CD4-positive, alpha-beta T cell treated with Interleukin-21 for 1 hour (primary cell): ENCODE measurements around the gene FCRL6.

Experiments used
- DNase-seq: peaks from one replicate; pipeline ENCODE4 v3.0.0-alpha.2; 2020

The FCRL6 gene, protein sequence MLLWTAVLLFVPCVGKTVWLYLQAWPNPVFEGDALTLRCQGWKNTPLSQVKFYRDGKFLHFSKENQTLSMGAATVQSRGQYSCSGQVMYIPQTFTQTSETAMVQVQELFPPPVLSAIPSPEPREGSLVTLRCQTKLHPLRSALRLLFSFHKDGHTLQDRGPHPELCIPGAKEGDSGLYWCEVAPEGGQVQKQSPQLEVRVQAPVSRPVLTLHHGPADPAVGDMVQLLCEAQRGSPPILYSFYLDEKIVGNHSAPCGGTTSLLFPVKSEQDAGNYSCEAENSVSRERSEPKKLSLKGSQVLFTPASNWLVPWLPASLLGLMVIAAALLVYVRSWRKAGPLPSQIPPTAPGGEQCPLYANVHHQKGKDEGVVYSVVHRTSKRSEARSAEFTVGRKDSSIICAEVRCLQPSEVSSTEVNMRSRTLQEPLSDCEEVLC

DNA sequence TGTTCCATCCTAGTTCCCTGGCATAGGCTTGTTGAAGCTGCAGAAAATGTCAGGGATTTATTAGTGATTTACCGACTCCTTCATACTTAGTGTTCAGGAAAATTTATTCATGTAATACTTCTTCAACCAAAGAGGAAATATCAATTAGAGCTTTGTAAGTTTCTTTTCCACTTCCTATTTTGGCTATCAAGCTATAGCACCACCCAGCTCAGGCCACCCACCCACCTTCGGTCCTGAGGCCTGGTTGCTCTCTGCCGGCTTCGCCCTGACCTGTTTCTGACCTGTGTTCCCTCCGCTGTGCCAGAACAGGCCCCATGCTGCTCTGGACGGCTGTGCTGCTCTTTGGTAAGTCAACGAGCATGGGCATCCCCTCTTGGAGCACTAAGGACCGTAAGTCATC, at the start of gene FCRL6:
Gene FCRL6, plus strand, starts transcription at position 250 of the 400 bp plus-strand sequence. Its CDS starts 65 bp downstream, at position 315.
- DNase-seq = no peak

DNA sequence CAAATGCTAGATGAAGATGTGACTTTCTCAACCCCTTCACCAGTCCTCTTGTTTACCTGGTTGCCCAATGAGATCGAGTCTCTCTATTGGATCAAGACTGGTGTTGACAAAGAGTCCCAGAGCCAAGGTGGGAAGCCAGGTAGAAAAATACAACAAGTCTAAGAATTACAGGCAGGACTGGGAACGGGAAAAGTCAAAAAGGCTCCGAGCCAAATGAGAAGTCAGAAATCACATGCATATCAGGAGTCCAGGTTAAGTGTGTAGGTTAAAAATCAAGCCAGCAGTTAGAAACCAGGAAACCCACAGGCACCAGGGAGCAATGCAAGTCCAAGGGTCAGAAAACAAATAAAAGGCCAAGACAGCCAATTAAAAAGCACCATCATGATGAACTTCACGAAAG, 48.8 kb upstream of the FCRL6 start:
- DNase-seq = no peak

DNA sequence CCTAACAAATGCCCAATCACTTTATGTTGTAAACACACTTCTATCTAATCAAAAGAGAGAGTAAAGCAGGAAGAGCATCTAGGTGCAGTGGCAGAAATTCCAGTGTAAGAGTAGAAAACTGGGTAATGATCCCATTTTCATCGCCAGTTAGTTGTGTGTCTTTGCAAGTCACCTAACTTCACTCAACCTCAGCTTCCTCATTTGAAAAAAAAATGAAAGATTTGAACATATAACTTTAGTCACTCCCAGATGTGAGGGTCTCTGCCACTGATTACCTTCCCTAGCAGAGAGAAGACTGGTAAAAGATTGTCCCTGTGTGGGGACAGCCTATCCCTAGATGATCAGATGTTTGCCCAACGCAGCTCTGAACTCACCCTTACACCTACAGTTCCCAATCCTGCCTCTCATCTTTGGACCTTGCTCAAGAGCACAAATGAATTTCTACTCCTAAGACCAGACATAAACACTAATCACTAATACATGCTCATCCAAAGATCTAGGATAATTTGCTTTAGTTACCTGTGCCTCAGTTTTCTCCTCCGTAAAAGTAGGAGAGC, 46.6 kb upstream of the FCRL6 start:
- DNase-seq = no peak

DNA sequence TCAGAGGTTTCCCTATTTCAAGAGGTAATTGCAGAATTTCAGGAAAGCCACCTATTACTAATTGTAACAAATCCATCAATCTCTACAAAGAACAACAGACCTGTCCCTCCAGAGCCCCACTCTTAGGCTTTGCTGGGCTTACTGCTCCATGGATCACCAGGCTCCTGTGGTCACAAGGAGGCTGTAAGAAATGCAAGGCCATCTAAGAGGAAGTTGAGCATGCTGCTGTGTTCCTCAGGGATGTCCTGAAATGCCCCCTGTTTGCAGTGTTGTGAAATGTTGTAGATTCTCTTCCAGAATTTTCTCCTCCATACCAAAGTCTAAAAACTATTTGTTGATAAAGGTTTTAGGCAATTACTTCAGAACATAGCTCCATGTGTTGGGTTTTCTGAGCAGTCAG, 45.8 kb upstream of the FCRL6 start:
- DNase-seq = no peak

DNA sequence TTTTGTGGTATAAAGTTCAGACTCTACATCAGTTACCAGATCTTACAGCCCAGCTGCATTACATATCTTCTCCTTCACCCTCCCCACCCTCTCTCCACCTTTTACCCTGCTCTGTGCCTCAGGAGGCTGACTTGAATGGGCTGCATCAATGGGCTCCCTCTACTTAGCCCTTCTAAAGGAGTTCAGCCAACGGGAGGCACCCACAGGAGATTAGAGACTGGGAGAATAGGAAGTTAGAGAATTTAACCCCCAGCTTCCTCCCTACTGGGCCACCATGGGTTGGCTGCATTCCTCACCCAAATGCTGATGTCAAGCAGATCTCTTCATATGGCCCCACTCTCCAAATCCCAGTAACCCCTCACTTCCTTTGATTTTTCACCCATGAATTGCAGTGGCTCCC, 38.5 kb upstream of the FCRL6 start:
- no peak for DNase-seq

DNA sequence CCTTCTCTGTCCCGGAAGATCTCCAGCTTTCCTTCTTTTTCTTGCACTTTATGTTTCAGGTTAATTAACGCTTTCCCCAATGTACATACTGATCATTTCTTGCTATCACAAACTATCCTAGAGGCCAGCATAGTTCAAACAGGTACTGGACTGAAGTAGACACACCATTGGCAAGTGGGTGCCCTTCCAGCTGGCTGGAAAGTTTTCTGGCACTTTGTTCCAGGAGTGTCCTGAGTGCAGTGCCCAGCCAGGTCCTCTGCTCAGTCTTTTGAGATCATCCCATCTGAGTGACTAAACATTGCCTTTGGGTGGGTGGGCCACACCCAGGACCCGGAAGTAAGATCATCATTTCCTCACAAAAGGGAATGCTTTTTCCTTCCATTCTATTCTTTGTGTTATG, 36.4 kb upstream of the FCRL6 start:
- no peak for DNase-seq

DNA sequence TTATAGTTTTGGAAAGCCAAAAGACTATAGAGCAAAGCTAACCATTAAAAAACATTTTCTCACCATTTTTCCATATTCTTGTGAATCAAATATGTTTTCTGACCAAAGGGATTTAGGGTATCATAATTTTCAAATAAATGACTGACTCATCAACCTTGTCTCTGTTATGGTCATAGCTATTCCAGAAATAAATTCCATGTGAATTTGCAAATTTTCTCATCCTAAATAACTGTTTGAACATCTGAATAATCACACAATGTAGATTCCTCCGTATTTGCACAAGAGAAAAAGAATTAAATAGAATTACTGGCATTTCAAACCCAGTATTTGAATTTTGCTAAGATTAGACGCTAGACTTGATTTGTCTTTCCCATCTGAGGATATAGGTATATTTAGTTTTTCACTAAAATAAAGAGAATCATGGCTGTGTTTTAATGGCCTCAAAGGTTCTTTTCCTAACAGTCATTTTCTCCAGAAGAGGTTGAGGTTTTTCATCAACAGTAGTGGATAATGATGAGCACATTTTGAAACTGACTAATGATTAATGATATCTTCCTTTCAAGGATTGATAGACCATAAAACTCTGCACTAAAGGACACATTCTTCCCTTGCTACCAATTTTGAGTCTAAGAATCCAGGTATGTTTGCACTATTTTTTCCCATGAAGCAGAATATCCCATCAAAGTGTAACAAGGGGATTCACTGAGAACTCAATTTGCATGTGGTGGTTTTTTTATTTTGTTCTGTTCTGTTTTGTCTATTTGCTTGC, 30.8 kb upstream of the FCRL6 start:
- DNase-seq = no peak

DNA sequence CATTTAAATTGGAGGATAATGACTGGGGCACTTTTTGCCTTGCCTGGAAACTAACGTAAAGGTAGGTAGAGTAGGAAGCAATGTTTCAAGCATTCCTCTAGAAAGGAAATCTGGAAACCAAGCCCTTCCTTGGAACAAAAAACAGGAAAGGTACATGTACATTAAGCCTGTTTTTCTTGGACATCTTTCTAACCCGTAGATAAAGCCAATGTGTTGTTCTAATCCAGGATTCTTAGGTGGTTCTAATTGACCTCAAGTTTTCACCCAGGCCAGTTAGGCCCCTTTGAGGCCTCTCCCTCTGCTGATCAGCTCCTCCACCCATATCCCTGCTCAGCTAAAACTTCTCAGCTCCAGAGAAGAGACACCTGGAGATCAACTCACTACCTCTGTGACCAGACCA, 27.7 kb upstream of the FCRL6 start:
- DNase-seq = no peak

DNA sequence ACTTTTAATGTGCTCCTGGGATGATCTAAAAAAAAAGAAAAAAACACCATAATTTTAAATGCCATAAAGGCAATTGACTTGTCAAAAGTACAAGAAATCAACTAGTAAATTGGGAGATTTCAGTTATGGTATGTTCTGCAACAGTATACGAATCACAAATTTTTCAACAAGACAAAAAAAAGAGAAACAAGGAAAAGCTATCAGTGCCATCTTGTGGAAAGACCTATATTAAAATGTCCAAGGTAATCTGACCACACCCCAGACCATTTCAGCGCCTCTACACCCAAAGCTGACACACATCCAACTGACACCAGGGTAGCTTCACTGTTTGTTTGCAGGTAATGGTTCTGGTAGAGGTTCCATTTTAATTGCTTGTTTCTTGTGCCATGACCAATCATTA, 26.4 kb upstream of the FCRL6 start:
- no peak for DNase-seq

DNA sequence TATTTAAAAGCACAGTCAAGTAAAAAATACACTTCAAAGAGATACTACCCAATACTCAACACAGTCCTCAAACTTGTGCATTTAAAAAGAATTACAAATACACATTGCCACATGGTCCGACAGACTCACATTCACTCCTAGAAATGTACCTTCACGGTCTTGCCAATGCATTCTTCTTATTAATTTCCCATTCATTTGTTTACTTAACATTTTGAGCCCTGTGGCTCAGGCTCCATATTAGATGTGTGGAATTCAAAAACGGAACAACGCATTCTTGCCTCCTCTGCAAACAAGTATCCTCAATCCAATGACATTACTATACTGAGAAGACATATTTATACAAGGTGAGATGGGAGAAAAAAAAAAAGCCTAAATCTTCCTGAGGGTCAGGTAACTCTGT, 23.9 kb upstream of the FCRL6 start:
- no peak for DNase-seq

DNA sequence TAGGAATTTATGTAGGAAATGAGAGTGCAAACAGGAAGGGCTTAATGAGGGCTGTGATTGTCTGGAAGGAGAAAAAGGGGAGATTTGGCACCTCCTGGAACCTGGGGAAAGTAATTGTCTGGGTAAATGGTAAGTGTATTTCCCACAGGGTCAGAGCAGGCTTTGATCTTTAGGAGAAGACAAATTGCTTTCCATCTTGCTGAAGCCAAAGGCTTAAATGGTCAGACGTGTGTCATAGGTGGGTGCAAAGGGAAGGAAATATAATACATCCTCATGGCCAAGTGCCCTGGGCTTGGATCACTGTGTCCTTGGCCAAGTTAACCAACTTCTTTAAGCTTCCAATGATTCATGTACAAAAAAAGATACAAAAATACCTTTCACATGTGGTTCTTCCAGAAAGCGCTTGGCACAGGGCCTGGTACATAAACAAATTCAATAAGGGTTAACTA, 22.7 kb upstream of the FCRL6 start:
- no peak for DNase-seq

DNA sequence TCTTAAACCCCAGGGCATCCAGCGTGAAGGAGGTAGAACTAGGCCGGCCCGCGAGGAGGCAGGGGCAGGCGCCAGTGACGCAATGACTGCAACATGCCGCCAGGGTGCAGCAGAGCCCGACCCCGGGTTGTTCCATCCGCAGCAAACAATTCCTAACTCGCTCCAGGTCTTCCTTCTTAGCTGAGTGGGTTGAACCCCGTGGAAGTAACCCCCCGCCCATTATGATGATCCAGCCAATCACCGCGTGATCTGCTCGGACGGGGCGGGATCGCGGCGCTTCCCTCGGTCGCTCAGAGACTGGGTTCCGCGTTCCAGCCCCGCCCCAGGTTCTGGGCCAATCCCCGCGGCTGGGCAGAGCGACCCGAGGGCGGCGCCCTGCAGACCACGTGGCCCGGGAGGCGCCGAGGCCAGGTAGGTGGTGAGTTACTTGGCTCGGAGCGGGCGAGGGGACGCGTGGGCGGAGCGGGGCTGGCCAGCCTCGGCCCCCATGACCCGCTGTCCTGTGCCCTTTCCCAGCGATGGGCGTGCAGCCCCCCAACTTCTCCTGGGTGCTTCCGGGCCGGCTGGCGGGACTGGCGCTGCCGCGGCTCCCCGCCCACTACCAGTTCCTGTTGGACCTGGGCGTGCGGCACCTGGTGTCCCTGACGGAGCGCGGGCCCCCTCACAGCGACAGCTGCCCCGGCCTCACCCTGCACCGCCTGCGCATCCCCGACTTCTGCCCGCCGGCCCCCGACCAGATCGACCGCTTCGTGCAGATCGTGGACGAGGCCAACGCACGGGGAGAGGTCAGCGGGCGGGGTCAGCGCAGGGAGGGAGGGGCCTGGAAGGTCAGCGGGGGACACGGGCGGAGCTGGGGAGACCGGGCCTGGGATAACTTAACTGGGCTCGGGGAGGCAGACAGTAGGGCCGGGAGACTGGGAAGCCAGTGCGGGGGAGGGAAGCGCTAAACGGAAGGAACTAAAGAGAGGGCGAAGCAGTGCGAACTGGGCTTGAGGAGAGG, 21.3 kb upstream of the FCRL6 start, which contains the start of gene DUSP23:
Gene DUSP23, plus strand, starts transcription at position 380 of the 1,000 bp plus-strand sequence. Its CDS starts 139 bp downstream, at position 519.
- DNase-seq = peak; percentile 98

DNA sequence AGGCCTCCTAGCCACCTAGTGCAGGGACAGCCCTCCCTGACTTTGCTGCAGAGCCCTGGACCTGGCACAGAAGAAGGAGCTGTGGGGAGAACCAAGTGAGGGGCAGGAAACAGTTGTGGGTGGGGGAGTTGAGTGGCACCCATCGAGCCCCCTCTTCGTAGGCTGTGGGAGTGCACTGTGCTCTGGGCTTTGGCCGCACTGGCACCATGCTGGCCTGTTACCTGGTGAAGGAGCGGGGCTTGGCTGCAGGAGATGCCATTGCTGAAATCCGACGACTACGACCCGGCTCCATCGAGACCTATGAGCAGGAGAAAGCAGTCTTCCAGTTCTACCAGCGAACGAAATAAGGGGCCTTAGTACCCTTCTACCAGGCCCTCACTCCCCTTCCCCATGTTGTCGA, 20.2 kb upstream of the FCRL6 start:
- no peak for DNase-seq

DNA sequence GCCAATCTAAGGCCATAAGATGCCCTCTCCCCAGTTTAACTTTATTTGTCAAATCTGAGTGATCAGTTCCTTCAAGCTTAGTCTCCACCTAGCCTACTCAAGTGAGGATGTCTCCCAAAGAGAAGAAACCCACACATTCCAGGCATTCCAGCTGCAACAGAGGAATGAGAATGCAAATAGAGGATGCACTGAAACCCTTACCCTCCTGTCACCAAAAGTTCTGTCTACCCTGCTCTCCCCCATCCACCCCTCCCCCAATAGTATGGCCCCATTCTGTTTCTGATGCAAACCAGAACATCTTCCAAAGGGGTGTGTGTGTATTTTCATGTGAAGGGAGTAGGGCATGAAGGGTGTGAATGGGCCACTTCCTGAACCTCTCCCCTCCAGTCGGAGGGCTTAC, 18.4 kb upstream of the FCRL6 start:
- DNase-seq = no peak

DNA sequence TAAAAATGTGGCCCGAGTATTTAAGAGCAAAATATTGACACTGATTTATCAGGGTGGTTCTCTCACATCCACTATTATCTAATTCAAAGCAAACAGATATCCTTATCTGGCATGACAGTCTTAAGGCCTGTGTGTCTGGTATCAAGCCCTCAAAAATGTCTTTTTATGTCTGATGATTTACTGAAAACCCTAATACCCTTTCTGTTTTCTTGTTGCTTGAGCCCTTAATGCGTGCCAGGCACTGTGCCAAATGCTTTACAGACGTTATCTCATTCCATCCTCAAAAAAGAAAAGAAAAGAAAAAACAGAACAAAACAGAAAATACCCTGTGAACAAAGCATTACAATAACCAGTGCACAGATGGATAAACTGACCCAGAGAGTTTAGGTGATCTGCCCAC, 15.7 kb upstream of the FCRL6 start:
- no peak for DNase-seq

DNA sequence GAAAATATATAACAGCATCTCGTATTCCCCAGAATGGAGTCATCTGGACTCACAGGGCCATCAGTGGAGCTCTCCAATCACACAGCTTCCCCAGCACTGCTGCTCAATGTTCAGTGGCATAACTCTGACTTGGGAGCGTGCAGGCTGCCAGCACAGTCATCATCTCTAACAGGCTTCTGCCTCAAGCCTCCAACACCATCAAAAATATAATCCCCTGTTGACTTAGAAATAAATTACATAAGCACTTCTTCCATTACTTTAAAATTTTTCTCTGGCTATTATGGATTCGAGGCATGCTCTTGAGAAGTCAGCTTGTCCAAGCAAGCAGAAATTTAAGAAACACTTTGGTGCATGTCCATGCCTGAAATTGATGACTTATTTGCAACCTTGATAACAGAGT, 15.2 kb upstream of the FCRL6 start:
- no peak for DNase-seq

DNA sequence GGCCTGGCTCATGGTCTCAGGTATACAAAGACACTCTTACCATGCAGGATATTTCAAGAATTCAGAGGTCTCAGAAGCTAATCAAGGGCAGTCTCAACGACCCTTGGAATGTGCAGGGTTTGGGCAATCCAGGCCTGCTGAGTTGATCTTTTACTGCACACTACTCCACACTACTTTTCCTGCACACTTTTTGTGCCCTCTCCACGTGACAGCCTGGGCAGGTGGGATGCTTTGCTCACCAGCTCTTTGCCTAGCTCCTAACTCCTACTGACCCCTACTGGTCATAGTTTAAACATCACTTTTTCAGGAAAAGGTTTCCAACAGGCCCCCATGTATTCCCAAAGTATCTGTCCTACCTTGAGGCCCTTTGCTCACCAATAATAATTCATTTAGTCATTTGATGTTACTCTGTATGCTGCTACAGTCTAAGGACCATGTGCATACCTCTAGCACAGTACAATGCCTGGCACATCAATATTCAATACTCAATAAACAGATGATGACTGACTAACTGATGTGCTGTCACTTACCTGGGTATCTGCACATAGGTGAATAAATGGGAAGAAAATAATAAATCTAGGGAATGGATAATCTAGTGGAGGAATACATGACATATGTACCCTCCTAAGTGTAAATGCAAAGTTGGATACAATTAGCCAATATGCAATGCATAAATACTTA, 11.8 kb upstream of the FCRL6 start:
- DNase-seq = peak; percentile 36

DNA sequence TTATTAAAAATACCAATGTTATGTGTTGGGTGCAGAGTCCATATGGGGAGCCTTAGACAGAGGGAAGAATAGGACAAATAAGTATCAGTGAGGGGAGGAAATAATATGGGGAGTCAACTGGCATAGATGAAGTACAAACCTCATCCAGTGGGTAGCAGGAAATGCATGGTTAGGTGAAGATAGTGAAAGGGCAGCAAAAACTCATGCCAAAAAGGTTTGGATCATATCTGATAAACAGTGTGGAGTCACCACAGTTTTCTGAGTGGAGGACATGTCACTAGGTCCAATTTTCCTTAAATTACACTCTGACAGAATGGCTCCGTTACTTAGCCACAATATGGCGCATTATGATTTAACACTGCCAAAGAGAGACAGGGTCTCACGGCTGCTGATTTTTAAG, 11.1 kb upstream of the FCRL6 start:
- no peak for DNase-seq

DNA sequence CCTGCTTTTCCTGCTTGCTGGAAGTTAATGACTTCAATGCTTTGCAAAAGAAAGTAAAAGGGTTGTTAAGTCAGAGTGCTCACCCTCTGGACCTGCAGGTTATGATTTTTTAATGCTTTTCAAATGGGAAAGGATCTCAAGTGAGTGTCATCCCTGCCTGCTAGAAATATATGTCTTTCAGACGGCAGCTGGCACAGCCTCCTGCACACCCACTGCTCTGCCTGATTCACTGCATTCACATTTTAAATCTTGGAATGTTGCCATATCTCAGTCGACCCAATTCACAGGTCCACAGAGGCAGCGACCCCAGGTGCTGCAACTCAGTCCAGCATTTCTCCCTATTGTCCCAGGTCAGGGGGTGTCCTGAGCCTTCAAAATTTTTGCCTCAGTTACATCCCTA, 10.7 kb upstream of the FCRL6 start:
- DNase-seq = no peak

DNA sequence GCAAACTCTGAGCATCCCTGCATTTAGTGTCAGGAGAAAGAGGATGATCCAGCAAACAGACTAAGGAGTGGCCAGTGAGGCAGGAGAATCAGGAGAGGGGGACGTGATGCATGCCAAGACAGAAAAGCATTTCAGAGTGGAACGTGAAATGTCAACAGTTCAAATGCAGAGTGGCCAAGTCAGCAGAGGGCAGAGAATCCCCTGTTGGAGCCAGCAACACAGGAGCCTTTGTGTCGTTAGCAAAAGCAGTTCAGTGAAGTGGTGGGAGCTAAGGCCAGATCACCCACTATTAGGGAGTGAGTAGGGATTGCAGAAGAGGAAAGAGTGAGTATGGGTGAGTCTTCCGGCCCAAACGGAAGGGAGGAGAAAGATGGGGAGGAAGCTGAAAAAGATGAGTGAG, 6.6 kb upstream of the FCRL6 start:
- DNase-seq = no peak

DNA sequence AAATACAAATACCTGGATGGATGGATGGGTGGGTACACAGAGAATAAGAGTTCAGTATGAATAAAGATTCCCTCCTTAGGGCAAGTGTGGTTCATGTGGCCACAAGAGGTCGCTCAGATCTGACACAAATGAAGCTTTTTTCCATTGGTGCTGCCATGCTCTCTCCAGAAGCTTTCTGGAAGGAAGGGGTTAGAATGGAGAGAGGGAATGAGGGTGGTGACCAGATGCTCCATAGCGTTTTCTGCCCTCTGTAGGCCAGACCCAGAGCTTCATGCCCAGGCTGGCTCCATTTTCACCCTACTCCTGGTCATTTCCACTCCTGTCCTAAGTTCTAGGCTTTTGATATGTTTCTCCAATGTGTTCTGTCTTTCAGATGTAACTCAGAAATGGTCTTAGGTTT, 3.3 kb upstream of the FCRL6 start:
- DNase-seq = peak; percentile 62

DNA sequence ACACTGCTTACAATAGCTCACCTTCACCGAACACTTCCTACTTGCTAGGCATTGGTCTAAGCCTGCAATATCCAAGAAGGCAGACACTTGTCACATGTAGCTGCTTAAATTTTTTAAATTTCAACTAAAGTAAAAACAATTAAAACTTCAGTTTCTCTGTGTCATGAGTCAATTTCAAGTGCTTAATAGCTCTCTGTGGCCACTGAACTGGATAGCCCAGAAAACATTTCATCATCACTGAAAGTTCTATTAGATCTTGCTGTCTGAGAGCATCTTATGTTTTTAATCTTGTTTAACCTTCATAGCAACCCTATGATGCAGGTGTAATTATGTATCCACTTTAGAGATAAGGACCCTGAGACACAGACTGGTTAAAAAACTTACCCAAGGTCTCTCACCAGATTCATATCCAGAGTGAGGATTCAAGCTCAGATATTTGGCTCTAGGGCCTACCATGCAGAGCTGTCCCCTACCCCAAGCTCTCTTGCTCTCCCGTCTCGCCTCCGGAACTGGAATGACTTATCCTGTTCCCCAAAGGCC, 2.6 kb upstream of the FCRL6 start:
- DNase-seq = no peak
